HG02759 (cell line): ENCODE measurements around the gene BARX1.

Source experiments
- ATAC-seq: cut with Tn5 transposase; IDR thresholded peaks from one replicate; pipeline ENCODE4 v1.9.1; 2021; ENCODE audit warnings: mild to moderate bottlenecking, moderate library complexity; ENCODE audit not compliant: unreplicated experiment

BARX1 gene

GRCh38 chr9:93902780-93903655 lies 52.1 kb downstream of the BARX1 start:
- no peak for ATAC-seq

DNA sequence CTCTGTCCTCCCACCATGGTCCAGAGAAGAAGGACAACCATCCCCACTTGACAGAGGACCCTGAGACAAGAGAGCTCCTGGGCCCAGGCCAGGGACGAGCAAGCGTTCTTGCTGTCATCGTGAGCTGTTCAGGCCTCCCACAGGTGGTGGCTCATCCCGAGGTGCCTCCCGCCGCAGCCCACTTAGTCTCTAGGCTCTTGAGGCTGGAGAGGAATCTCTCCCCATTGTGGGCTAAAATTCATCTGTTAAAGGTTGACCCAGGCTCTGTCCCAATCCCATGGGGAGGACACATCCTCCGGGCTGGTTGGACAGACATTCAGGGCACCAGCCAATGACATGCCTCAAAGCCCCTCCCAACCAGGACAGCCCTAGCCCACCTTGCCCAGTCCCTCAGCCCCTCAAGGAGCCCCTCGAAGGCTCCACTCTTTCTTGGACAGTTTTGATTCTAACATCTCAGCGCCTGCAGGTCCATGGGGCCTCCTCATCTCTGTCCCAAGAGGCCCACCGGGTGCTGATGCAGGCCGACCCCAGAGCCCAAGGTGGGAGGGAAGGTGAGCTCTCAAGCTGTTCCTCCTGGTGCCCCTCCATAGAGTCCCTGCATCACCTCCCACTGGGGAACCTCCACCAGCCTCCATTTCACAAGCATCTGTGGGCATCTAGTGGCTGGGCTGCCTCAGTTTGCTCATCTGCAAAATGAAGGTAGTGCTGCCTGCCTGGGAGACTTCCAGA lies 52.9 kb downstream of the BARX1 start:
- no peak for ATAC-seq
